Measurements from ENCODE around the gene AP1M1. TPM values are rescaled to one million over a fixed set of nuclear protein-coding genes. Genes with fewer than 3 reads are reported as not detected.
A peak's percentile ranks its signal among the peaks of the same experiment; 100 is the strongest.
"Not testable (repeated sequence)": the region's sequence is repeated elsewhere in the genome, so short reads cannot be mapped to it uniquely, and the experiment has no call there.

The AP1M1 gene
- polyA plus RNA-seq, 5 donors = 42.7 to 62.5 (median 45.7) TPM

DNA sequence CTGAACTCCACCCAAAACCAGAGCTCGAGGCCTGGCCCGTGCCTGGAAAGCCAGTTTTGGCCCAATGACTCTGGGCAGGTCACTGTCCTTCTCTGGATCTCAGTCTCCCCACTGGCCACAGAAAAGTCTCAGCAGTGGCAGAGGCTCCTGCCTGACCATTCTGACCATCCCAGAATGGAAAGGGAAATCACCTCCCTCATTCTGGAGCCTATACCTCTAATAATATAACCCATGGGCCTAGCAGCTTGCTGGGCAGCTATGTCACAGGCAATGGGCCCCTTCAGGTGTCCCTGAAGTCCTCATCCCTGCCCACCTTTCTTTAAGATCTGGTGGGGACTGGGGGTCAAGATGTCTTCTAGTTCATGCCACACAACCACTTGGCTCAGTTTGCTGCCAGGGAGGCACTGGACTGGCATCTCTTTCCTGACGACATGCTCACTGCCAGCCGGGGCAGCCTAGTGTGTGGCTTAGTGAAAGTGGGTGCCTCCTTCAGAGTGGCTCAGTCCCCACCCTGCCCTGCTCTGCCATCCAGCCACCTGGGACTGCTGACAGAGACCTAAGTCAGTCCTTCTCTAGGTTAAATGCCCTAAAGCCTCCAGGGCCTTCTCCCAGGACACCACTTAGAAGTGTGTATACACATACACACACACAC is 62.6 kb downstream of the AP1M1 start:
- no peak for DNase-seq

DNA sequence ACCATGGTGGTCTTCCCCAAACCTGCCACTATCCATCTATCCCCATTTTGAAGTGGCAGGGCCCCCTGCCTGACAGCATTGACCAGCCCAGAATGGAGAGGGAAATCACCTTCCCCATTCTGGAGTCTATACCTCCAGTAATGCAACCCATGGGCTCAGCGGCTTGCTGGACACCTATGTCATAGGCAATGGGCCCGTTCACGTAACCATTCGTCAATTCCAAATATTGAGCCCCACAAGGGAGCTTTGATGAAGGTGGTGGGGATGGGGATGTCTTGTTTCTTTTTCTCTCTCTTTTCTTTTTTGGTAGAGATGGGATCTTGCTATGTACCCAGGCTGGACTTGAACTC is 63.1 kb downstream of the AP1M1 start:
- DNase-seq = no peak

DNA sequence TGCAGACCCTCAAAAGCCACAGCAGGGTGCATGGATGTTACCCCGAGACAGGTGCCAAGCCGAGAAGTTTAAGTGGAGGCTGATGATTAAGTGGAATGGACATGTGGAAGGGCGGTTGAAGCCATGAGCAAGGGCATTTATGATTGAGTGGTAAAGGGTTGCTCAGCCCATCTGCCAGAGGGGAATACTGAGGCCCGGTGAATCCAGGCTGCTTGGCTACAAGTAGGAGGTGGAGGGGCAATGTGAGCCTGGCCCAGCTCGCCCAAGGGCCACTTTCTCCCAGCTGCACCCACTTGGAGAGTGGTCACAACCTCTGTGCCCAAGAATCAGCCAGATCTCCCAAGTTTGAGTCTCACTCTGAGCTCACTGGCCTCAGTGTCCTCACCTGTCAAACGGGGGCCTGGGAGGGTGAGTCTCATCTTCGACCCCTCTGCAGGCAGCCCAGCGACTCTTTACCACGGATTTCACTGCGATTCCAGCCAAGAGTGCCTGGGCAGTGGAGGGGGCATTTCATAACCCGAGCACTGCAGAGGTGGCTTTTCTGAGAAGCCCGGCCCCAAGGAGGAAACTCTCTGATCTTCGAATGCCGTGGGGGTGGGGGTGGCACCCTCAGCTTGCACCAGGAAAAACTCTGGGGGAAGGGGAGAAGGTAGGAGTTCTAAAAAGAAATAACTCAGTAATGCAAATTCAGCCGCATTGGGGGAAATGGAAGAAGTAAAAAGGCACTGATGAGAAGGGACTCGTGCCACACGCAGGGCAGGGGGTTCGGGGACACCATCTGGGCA is 64.1 kb downstream of the AP1M1 start:
- DNase-seq = no peak

DNA sequence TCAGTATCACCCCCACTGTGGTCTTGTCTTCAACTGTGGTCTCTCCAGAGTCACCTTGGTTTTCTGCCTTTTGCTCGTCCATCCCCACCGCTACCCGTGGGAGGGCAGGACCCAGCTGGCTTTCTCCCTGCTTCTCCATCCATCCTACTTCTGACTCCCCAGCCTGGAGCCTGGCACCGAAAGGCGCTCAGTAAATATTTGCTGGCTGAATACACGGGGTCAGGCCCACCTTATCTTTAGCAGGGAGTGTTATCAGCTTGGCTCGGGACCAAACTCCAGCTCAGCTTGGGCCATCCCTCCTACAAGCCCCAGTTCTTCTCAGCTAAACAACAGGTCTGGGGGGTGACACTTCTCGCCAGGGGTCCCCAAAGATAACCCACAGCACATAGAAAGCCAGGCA is 64.9 kb downstream of the AP1M1 start:
- DNase-seq = no peak

DNA sequence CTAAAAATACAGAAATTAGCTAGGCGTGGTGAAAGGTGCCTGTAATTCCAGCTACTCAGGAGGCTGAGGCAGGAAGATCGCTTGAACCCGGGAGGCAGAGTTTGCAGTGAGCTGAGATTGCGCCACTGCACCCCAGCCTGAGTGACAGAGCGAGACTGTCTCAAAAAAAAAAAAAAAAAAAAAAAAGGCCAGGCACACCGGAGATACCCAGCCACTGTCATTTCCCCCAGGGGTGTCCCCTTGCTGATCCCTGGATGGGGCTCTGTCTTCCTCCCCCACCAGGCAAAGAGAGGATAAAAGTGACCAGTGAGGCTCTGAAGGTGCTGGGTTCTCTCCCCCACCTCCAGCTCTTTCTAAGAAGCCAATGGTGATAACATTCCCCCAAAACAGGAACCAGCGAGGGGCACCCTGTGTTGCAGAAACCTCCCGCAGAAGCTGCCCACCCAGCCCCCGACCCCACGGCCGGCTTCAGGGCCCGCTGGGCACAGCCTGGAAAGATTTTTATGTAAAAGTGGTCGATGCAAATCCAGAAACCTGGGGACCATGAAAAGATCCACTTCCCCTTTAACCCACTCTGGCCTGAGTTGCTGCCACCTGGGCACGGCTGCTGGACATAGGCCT is 65.5 kb downstream of the AP1M1 start:
- DNase-seq = no peak

DNA sequence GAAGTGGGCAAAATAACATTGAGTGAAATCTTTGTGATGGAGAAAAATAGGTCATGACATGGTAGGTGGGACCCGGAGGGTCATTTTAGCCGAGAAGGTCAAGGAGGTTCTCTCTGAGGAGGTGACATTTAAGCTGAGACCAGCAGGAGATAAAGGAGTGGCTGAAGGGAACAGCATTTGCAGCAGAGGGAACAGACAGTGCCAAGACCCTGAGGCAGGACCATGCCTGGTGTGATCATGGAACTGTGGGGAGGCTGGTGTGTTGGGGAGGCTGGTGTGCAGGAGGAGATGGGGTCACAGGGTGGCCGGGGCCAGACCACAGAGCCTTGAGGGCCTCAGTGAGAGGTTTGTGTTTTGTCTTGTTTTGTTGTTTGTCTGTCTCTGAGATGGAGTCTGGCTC is 67.5 kb downstream of the AP1M1 start:
- DNase-seq = no peak

DNA sequence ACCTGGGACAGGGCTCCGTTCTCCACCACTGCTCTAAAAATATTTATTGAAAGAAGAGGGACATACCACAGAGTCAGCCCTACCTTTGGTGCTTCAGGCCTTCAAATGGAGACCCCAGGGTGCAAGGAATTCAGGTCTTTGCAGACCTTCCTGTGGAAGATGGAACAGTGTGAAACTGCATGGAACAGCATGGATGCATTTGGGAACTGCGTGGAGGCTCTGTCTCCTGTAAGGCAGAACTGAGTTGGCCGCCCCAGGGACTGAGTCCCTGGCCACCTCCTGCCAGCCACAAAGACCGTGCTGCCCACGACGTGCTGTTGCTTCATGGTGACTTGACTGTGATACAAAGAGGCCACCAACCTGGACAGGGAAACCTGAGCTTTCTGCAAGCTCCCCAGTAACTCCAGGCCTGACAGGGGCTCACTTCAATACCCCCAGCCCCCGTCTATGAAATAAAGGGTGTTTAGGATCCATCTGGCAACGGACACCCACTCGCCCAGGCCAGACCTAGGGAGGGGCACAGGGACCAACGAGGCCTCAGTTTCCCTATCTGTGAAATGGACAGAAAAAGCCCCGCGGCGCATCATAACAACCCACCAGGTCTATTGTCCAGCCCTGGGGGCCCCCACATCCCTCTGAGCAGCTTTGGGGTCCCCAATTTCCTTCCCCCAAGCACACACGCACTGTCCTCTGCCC is 68.3 kb downstream of the AP1M1 start:
- no peak for DNase-seq

DNA sequence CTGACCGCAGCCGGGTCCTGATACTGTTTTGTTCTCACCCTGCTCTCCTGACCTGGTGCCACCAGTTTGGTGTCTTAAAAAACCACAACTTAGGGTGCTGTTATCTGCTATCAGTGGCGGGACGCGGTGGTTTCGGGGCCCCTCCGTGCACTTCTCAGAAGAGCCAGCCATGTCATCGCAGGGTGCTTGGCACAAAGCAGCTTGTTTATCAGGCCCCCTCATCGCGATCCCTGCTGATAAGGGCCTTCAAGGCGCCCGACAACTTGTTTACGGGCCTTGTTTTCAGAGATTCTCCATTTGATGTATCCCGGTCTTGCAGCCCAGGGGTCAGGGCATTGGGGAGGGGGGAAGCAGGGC is 68.9 kb downstream of the AP1M1 start:
- DNase-seq = no peak

DNA sequence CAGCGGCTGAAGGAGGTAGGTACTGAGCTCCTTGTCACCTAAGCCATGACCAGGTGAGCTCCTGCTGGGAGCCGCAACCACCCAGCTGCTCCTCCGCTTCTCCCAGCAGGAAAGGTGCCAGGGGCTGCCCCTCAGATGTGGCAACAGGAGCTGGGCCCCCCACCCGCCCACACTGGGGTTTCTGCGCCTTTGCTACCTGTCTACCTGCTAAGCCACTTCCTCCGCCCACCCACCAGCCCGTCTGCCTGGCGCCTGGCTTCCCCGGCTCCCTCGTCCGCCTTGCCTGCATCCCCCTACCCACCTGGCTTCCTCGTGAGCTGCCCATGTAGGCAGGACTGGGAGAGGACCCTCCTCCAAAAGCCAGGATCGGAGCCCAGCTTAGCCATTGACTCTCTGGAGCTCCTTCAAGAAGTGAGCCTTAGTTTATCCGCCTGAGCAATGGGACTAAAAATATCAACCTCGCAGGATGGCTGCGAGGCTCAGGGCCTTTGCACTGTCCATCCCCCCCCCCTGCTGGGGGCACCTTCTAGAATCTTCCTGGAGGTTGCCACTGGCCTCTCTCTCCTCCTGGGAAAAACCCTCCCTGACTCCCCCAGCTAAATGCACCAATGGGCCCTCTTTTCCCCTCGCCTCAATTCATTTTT is 71.1 kb downstream of the AP1M1 start:
- no peak for DNase-seq

DNA sequence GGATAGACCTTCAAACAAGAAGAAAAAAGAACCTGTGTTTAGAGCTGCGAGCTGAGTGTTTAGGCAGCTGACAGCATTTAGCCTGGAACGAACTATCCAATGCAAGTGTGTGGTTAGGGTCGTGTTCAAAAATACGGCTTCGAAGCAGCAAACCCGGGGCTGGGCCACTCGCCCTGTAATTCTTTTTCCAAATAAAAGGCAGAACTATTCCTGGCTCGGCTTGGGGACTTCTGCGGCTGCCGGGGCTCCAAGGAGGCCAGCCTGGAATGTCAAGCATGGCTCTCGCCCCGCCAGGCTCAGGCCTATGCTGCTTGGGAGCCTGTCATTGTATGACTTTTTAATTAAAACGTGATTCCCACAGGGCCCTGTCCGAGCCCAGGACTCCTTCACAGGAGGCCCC is 75.2 kb downstream of the AP1M1 start:
- no peak for DNase-seq

DNA sequence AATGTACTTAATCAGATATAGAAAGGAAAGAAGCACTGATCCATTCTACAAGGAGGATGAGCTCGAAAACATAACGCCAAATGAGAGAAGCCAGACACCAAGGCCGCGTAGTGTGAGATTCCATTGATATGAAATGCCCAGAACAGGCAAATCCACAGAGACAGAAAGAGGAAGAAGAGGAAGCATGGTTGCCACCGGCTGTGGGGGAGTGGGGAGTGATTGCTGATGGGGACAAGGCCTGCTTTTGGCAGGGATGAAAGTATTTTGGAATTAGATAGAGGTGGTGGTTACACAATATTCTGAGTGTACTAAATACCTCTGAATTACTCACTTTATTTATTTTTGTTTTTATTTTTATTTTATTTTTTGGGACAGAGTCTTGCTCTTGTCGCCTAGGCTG is 76.7 kb downstream of the AP1M1 start:
- no peak for DNase-seq

DNA sequence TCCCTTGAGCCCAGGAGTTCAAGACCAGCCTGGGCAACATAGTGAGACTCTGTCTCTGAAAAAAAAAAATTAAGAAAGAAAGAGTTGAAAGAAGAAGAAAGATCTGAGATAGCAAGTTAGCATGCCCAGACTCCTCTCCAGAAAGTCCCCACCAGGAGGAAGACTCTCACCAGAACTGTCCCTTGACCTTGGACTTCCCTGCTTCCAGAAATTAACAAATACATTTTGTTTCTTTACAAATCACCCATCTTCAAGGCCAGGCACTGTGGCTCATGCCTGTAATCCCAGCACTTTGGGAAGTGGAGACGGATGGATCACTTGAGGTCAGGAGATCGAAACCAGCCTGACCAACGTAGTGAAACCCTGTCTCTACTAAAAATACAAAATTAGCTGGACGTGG is 82.6 kb downstream of the AP1M1 start:
- DNase-seq = no peak

DNA sequence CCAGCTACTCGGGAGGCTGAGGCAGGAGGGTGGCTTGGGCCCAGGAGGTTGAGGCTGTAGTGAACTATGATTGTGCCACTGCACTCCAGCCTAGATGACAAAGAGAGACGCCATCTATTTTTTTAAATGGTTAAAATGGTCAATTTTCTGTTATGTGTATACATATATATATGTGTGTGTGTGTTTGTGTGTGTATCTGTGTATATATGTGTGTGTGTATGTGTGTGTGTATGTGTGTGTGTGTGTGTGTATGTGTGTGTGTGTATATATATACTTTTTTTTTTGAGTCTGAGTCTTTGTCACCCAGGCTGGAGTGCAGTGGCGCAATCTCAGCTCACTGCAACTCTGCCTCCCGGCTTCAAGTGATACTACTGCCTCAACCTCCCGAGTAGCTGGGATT is 84.0 kb downstream of the AP1M1 start:
- no peak for DNase-seq

DNA sequence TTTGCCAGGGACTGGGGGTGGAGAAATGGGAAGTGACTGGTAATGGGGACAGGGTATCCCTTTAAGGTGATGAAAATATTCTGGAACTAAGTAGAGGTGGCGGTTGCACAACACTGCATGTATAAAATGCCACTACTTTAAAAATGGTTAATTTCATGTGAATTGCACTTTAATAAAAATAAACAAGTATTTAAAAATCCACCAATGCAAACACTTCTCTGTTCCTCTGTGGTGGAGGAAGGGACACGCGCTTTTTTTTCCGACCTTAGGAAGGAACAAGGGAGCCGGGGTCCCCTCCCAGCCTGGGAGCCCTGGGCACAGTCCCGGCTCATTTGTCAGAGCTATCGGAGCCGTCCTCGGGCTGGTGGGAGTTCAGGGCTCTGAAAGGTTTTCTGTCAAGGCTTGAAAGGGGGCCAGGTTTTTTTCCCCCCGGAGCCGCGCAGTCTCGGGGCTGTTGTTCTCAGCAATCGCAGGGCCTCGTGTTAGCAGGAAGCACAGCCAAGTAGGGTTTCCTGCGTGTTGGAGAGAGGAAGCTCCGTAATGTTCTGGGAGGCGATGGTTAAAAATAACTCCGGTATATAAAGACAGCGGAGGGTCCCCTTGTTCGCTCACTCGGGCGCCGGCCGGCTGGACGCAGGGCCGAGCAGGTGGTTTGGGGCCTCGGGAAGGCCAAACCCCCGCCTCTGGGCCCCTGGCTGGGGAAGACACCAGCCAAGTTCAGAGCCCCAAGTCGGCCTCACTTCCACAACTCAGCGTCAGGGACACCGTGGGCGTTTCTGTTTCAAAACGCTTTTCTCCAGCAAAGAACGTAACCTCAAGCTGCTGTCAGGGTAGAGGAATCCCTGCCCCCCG is 85.7 kb downstream of the AP1M1 start:
- DNase-seq = peak; percentile 79 to 81

DNA sequence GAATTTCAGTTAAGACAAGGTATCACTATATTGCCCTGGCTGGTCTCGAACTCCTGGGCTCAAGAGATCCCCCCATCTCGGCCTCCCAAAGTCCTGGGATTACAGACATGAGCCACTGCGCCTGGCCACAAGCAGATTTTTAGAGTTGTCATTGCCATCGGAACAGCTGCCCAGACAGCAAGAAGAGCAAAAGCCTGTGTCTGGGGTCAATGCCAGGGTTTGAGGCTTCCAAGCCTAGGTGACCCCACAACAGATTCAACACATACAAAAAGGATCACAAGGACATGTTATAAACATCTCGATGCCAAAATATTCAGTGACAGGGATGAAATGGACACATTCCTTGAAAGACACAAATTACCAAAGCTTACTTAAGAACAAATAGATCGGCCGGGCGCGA is 86.8 kb downstream of the AP1M1 start:
- no peak for DNase-seq

DNA sequence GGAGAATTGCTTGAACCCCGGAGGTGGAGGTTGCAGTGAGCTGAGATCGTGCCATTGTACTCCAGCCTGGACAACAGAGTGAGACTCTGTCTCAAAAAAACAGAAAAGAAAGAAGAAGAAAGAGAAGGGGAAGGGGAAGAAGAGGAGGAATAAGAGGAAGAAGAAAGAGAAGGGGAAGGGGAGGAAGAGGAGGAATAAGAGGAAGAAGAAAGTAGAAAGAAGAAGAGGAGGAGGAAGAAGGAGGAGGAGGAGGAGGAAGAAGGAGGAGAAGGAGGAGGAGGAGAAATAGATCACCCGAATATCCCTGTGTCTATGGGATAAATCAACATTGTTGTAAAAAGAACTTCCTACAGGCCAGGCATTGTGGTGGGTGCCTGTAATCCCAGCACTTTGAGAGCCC is 87.4 kb downstream of the AP1M1 start:
- not testable (repeated sequence) for DNase-seq

DNA sequence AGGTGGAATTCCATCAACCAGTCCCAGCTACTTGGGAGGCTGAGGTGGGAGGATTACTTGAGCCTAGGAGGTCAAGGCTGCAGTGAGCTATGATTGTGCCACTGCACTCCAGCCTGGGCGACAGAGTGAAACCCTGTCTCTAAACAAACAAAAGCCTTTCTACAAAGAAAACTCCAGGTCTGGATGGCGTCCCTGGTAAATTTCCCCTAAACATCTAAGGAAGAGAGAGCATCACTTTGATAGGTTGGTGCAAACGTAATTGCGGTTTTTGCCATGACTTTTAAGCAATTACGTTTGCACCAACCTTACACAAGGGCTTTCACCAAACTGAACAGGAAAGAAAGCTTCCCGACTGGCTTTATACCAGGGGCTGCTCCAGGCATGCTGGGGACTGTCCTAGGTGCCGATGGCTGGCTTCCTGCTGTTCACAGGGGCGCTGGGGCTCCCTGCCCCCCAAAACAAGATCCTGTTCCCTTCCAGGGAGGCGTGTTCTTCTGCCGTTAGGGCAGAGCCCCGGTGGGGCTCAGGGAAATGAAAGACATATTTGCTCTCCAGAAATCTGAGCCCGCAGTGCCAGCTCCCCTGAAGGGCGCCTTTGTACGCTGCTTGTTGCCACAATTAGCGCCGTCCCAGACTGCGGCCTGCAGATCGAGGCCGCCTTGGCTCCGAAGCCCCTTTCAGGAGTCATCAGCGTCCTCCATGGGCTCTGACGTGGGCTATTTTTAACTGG is 88.2 kb downstream of the AP1M1 start:
- peak in 1 of 2 donors; percentile 34 for DNase-seq

DNA sequence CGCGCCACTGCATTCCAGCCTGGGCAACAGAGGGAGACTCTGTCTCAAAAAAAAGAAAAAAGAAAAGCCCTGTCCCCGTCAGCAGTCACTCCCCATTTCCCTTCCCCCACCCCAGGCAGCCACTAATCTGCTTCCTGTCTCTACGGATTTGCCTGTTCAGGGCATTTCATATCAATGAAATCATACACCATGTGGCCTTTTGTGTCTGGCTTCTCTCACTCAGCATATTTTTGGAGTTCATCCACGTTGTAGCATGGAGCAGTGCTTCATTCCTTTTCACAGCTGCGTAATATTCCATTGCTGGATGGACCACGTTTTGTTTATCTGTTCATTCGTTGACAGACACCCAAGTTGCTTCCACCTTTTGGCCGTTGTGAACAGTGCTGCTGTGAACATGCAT is 90.8 kb downstream of the AP1M1 start:
- no peak for DNase-seq

DNA sequence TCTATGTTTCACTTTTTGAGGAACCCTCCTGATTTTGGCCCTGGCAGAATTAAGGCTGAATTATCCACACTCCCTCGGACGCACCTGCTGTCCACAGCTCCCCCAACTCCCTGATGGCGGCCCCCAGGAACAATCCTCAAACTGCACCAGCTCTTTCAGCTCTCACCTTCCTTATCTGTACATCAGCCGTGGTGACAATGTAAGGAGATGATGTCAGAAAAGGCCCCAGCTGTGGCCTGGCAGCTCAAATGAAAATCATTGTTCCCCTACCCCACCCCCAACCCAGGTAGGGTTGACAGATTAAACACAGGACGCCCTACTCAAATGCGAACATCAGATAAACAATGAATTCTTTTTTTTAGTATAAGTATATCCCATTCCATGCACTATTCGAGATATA is 91.9 kb downstream of the AP1M1 start:
- no peak for DNase-seq

DNA sequence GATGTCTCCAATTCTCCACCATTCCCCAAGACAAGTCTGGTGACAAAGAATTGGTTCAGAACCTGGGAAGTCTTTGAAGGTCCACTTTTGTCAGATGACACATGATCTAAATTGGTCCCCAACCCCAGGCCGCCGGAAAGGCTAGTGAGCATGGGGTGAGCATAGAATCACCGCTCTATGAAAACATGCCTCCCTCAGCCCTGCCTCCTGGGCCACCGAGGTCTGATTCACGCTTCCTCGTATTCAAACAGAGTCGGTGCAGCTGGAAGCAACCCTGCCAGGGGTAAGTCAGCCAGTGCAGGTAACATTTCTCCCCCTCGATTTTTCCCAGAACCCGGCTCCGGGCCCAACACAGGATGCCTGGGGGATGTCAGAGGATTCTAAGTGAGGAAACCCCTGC is 93.0 kb downstream of the AP1M1 start:
- no peak for DNase-seq

Data from right lung (tissue), 5 donors.